Epithelial cell of esophagus (primary cell): ENCODE results near the gene SGPL1.

ENCODE experiments used
- DNase-seq: peaks from one replicate; pipeline ENCODE4 v3.0.0; 2010; ENCODE audit warnings: low read depth
- H3K4me3 ChIP-seq: 2 replicates; pipeline ENCODE4 v1.5.1; 2011; ENCODE audit warnings: mild to moderate bottlenecking, low read length, control low read depth
- TF ChIP-seq, protein P1 (sequence below): IDR thresholded peaks from 2 replicates; pipeline ENCODE4 v1.5.1; 2011; ENCODE audit warnings: low read depth, mild to moderate bottlenecking, low read length, control low read depth, inconsistent platforms; ENCODE audit not compliant: insufficient read depth; ENCODE audit errors: missing control alignments

Gene SGPL1

DNA sequence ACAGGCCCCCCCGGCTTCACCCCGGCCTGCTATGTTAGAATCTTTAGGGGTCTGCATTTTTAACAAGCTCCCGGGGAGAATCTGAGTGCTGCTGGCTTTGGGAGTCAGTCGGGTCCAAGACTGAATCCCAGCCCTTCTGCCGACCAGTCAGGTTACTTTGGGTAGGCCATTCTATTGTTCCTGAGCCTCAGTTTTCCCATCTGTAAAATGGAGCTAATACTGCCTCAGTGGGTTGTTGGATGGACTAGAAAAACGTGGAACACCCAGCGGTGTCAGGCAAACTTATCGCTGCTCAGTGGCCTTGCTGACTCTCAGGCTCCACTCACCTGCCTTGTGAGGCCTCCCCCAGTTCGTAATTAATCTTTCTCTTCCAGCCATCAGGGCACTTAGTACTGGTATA lies 42.3 kb upstream of the SGPL1 start:
- TF ChIP-seq, protein P1, sequence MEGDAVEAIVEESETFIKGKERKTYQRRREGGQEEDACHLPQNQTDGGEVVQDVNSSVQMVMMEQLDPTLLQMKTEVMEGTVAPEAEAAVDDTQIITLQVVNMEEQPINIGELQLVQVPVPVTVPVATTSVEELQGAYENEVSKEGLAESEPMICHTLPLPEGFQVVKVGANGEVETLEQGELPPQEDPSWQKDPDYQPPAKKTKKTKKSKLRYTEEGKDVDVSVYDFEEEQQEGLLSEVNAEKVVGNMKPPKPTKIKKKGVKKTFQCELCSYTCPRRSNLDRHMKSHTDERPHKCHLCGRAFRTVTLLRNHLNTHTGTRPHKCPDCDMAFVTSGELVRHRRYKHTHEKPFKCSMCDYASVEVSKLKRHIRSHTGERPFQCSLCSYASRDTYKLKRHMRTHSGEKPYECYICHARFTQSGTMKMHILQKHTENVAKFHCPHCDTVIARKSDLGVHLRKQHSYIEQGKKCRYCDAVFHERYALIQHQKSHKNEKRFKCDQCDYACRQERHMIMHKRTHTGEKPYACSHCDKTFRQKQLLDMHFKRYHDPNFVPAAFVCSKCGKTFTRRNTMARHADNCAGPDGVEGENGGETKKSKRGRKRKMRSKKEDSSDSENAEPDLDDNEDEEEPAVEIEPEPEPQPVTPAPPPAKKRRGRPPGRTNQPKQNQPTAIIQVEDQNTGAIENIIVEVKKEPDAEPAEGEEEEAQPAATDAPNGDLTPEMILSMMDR = no peak
- no peak for DNase-seq
- no peak overlapping the region for H3K4me3 ChIP-seq

DNA sequence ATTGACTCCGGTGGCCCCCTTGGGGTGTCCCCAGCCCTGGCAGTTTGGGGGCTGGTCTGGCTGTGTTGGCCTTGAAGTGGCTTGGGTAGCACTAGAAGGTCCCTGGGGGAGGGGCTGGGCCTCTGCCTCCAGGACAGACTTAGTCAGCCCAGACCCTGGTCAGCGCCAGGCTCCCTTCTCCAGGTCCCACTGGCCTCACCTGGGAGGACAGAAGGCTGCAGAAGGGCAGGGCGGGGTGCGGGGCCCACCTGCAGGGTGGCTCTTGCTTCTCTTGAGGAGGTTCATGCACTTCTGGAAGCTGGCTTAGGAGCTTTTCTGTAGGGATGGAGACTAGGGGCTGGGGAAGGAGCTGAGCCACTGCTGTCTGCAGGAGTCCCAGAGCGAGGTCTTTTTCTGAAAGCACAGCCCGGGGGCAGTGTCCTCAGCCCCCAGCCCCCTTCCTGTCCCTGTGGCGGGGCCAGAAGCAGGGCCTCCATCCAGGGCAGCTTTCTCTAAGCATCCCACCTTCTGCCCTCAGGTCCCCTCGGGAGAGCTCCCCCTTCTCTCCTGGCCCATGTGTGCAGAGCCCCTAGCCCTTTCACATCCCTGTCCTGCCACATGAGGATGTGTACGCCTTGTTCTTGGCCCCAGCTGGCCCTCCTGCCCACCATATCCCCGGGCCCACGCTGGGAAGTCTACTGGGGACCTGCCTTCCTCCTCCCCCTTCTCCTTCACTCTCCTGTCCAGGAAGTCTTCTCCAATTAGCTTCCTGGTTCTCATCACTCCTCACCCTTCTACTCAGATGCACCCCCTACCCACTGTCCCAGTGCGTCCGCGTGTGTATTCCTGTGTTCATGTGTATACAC lies 41.6 kb upstream of the SGPL1 start:
- no peak for DNase-seq
- H3K4me3 ChIP-seq = no peak overlapping the region
- TF ChIP-seq, protein P1 = no peak

DNA sequence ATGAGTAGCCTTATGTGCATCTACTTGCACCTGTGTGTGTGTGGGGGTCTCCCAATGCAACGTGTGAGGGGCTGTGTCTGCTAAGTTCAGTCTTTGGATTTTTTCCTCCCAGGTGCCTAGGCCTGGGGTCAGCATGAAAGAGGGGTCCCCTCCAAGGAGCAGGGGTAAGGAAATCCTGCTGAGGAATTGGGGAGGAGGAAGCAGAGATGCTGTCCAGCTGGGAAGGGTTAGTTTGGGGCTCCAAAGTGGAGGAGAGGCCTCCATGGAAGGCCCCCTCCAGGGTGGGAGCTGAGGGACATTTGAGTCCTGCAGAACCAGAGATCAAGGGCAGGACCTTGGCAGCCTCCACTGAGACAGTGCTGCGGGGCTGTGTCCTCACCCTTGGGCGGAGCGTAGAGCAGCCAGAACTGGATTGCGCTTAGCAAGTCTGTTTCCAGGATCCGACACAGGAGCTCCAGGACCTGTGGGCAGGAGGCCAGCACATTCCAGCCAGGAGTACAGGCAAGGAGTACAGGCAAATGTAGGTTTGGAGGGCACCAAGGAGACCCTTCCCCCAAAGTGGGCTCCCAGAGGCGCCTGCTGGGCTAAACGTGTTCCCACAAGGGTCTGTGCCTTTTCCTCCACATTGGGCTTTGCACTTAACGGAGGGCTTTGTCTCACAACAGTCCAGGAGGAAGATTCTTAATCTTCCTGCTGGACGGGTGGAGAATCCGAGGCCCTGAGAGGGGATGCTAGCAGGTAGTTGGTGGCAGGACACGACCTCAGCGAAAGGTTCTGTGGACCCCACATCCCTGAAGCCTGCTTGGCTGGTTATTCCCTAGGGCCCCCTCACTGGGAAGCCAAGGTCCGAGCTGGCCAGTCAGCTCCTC lies 40.7 kb upstream of the SGPL1 start:
- peak; percentile 45 for DNase-seq
- no peak overlapping the region for H3K4me3 ChIP-seq
- TF ChIP-seq, protein P1 = no peak

DNA sequence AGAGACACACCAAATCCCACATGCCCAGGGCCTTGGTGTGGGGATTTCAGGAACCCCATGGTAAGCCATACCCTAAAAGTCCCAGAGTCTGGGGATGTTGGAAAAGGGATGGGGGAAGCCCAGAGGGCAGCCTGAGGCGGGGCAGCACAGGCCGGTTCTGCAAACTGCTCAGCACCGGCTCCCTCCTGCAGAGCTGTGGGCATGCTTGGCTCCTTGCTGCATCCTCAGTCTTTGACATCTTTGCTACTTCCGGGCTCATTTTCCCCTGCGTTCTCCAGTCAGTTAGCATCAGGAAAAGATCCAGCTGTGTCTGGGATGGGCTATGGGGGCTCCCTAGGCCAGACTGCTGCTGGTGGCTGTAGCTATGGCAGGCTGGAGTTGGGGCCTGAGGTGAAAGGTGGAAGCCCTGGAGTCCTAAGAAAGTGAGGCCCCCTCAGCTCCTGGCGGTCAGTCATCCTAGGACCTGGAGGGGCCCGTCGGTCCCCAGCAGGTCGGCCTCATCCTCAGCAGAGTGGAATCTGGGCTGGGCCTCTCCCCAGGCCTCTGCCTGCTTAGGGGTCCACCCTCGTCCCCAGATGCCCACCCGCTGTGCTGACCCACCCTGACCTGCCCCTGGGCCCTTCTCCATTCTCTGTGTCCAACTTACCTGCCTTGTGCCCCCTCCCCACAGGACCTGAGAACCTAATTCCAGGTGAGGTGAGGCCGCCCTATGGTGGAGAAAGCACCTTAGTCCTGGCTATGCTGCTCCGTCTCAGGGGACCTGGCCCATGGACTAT lies 39.9 kb upstream of the SGPL1 start:
- DNase-seq = no peak

DNA sequence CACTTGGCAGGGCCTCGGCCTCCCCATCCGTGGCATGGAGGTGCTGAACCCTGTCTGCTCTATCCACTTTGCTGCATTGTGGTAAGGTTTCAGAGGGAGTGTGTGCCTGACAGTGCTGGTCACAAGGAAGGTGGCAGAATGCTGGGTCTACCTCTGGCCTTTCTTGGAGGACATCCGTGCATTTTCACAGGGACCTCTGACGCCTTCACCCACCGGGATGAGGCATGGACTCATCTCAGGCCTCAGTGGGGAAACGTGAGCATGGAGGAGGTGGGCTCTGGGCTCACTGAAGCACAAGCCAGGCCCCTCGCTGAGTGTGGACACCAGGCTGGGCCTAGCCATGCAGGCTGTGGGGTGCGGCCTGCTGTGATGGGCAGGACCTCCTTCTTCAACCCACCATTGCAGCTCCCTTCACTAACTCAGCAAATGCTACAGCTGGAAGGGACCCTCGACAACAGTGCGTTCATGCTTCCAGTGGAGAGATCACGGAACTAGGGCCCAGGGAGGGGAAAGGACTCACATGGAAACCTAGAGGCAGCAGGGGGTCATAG lies 39.2 kb upstream of the SGPL1 start:
- no peak overlapping the region for H3K4me3 ChIP-seq
- DNase-seq = no peak
- TF ChIP-seq, protein P1 = no peak

More for the DNA sequence above, 39.9 kb upstream of the SGPL1 start:
- no peak overlapping the region for H3K4me3 ChIP-seq
- TF ChIP-seq, protein P1 = no peak
